HEK293 (cell line): ENCODE measurements around the gene HOXB4.

ENCODE experiments used
- CTCF ChIA-PET: fragments of 350-600 bp; formaldehyde crosslinking; extraction: SDS; loops from one replicate; lab custom pipeline; 2021; ENCODE audit warnings: antibody characterized with exemption; lab: Yijun Ruan, JAX
- POLR2A ChIA-PET: fragments of 300-600 bp; formaldehyde crosslinking; extraction: SDS; loops from one replicate; lab custom pipeline; 2020; ENCODE audit warnings: antibody characterized with exemption, inconsistent platforms; lab: Yijun Ruan, JAX
- H3K27ac ChIP-seq: fragments of 200-500 bp; sonication (Bioruptor generic); 2 replicates; pipeline ENCODE4 v1.5.1; 2014; ENCODE audit warnings: low read depth, low read length, control low read depth, inconsistent platforms; ENCODE audit errors: extremely low read depth
- H3K36me3 ChIP-seq, 2 experiments: fragments of 200-500 bp in 1 of 2; sonication (Bioruptor generic) in 1 of 2; 1 replicate in 1 of 2; 2 replicates in 1 of 2; pipeline ENCODE4 v1.5.1; 2014 to 2017; ENCODE audit warnings: inconsistent platforms in 2 of 2, low read length in 2 of 2; ENCODE audit not compliant: control insufficient read depth in 2 of 2, insufficient read depth in 1 of 2
- H3K4me1 ChIP-seq: fragments of 200-500 bp; sonication (Bioruptor generic); 2 replicates; pipeline ENCODE4 v1.5.1; 2014; ENCODE audit warnings: mild to moderate bottlenecking, low read length, inconsistent platforms; ENCODE audit not compliant: control insufficient read depth, insufficient read depth
- H3K4me3 ChIP-seq: 2 replicates; pipeline ENCODE4 v1.5.1; 2011; ENCODE audit warnings: low read depth, mild to moderate bottlenecking, control low read depth, low read length, moderate library complexity
- H3K9me3 ChIP-seq: fragments of 200-500 bp; sonication (Bioruptor generic); 2 replicates; pipeline ENCODE4 v1.5.1; 2014; ENCODE audit warnings: low read depth, low read length, inconsistent platforms; ENCODE audit not compliant: control insufficient read depth, insufficient read depth
- BCL11A ChIP-seq: fragments of 450-650 bp; formaldehyde crosslinking; IDR thresholded peaks from 2 replicates; pipeline ENCODE4 v1.5.1; 2016; ENCODE audit warnings: low read depth, missing biosample characterization, missing genetic modification characterization
- KLF16 ChIP-seq: fragments of 450-650 bp; formaldehyde crosslinking; IDR thresholded peaks from 2 replicates; pipeline ENCODE4 v1.5.1; 2017; ENCODE audit warnings: missing biosample characterization, missing genetic modification characterization
- MEIS1 ChIP-seq: sonication (generic); formaldehyde crosslinking; IDR thresholded peaks from 2 replicates; pipeline ENCODE4 v1.8.1; 2022; ENCODE audit warnings: missing genetic modification reagents, mild to moderate bottlenecking, borderline replicate concordance
- PATZ1 ChIP-seq: fragments of 450-650 bp; formaldehyde crosslinking; IDR thresholded peaks from 2 replicates; pipeline ENCODE4 v1.5.1; 2016; ENCODE audit warnings: missing biosample characterization, missing genetic modification characterization
- PBX3 ChIP-seq: sonication (generic); formaldehyde crosslinking; IDR thresholded peaks from 2 replicates; pipeline ENCODE4 v1.8.1; 2022; ENCODE audit warnings: mild to moderate bottlenecking, moderate library complexity, missing genetic modification reagents
- SALL2 ChIP-seq: fragments of 450-650 bp; formaldehyde crosslinking; IDR thresholded peaks from 2 replicates; pipeline ENCODE4 v1.5.0; 2017; ENCODE audit warnings: missing biosample characterization, mild to moderate bottlenecking, missing genetic modification characterization, borderline replicate concordance
- ZBTB8A ChIP-seq: fragments of 450-650 bp; formaldehyde crosslinking; IDR thresholded peaks from 2 replicates; pipeline ENCODE4 v1.5.1; 2016; ENCODE audit warnings: missing biosample characterization, missing genetic modification characterization
- ZNF114 ChIP-seq: fragments of 450-650 bp; formaldehyde crosslinking; IDR thresholded peaks from 2 replicates; pipeline ENCODE4 v1.5.0; 2017; ENCODE audit warnings: missing biosample characterization, missing genetic modification characterization
- ZNF18 ChIP-seq: fragments of 450-650 bp; formaldehyde crosslinking; IDR thresholded peaks from 2 replicates; pipeline ENCODE4 v1.5.1; 2016; ENCODE audit warnings: missing biosample characterization, missing genetic modification characterization
- ZNF24 ChIP-seq: fragments of 450-650 bp; formaldehyde crosslinking; IDR thresholded peaks from 2 replicates; pipeline ENCODE4 v1.5.1; 2016; ENCODE audit warnings: missing biosample characterization, missing genetic modification characterization
- ZNF391 ChIP-seq: fragments of 450-650 bp; formaldehyde crosslinking; IDR thresholded peaks from 2 replicates; pipeline ENCODE4 v1.5.1; 2016; ENCODE audit warnings: low read depth, missing biosample characterization, missing genetic modification characterization, borderline replicate concordance
- ZNF398 ChIP-seq: fragments of 450-650 bp; formaldehyde crosslinking; IDR thresholded peaks from 2 replicates; pipeline ENCODE4 v1.5.1; 2017; ENCODE audit warnings: missing biosample characterization, missing genetic modification characterization
- ZNF416 ChIP-seq: fragments of 450-650 bp; formaldehyde crosslinking; IDR thresholded peaks from 2 replicates; pipeline ENCODE4 v1.5.1; 2016; ENCODE audit warnings: missing biosample characterization, missing genetic modification characterization
- ZNF560 ChIP-seq: fragments of 450-650 bp; formaldehyde crosslinking; IDR thresholded peaks from 2 replicates; pipeline ENCODE4 v1.5.1; 2017; ENCODE audit warnings: missing biosample characterization, missing genetic modification characterization, borderline replicate concordance
- ZNF596 ChIP-seq: fragments of 450-650 bp; IDR thresholded peaks from 2 replicates; pipeline ENCODE4 v1.5.0; 2018; ENCODE audit warnings: missing biosample characterization, mild to moderate bottlenecking, missing genetic modification characterization, moderate library complexity
- ZNF600 ChIP-seq: fragments of 450-650 bp; formaldehyde crosslinking; IDR thresholded peaks from 2 replicates; pipeline ENCODE4 v1.5.1; 2016; ENCODE audit warnings: missing biosample characterization, missing genetic modification characterization
- ZNF626 ChIP-seq: fragments of 450-650 bp; sonication (Bioruptor Pico); formaldehyde crosslinking; IDR thresholded peaks from 2 replicates; pipeline ENCODE4 v1.5.1; 2018; ENCODE audit warnings: missing biosample characterization, missing genetic modification characterization, inconsistent platforms
- ZNF791 ChIP-seq: fragments of 450-650 bp; formaldehyde crosslinking; IDR thresholded peaks from 2 replicates; pipeline ENCODE4 v1.5.1; 2016; ENCODE audit warnings: missing biosample characterization, missing genetic modification characterization
- ZNF792 ChIP-seq: fragments of 450-650 bp; formaldehyde crosslinking; IDR thresholded peaks from 2 replicates; pipeline ENCODE4 v1.5.1; 2016; ENCODE audit warnings: missing biosample characterization, missing genetic modification characterization
- TF ChIP-seq, protein P1 (sequence below): fragments of 450-650 bp; formaldehyde crosslinking; IDR thresholded peaks from 2 replicates; pipeline ENCODE4 v1.5.1; 2016; ENCODE audit warnings: missing biosample characterization, missing genetic modification characterization
- TF ChIP-seq, protein P2 (sequence below): fragments of 450-650 bp; formaldehyde crosslinking; IDR thresholded peaks from 2 replicates; pipeline ENCODE4 v1.5.1; 2016; ENCODE audit warnings: missing biosample characterization, missing genetic modification characterization, borderline replicate concordance

HOXB4 gene

DNA sequence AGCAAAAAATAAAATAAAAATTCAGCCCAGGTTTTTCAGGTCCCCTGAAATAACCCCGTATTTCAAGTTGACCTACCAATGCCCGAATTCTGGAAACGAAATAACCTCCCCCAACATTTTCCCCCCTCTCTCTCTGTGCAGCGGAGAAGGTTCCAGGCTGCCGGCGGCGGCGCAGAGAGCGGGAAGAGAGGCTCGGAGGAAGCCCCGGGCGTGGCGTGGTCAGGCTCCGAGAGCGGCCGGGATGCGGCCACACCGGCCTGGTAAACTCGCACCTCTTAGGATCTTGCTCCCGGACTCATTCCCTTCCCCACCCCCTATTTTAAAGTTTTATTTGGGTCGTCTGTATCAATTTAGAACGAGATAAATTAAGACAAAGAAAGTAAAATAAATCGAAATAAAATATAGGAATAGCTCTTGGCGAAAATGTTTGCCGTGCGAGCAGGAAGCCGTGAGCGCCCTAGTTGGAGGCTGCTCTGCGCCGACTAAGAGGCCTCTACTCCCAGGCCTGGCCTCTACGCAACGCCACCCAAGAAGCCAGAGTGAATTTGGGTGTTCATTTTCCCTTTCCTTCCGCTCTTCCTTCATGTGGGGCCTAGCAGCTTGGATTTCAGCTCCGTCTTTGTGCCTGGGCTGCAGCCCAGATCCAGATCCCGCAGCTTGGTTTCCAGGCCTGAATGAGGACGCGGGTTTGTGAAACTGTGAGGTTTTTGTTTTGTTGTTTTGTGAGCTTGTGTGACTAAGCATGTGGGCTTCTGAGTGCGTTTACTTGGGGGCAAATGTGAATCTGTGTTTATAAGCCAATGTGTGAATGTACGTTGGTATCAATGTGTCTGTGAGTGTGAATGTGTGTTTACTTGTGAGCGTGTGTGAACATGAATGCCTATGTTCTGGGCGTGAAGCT is 28.1 kb upstream of the HOXB4 start:
- CTCF ChIA-PET = interaction anchor here (0.6 to 2.0 kb wide), 2 partner anchors 270 to 280 kb away, joined by 3 to 4 read pairs; no protein-coding TSS in a partner anchor
- no peak overlapping the region for H3K4me3 ChIP-seq
- TF ChIP-seq ZBTB8A (tag by site-specific recombination) = 0 out of 2 replicates have a peak, but pooled peaks have one; percentile 18
- TF ChIP-seq ZNF596 (tag by site-specific recombination) = peak; percentile 57; the same call in 1 of the 2 replicates
- peak; percentile 87 for TF ChIP-seq ZNF18
- TF ChIP-seq, protein P1, sequence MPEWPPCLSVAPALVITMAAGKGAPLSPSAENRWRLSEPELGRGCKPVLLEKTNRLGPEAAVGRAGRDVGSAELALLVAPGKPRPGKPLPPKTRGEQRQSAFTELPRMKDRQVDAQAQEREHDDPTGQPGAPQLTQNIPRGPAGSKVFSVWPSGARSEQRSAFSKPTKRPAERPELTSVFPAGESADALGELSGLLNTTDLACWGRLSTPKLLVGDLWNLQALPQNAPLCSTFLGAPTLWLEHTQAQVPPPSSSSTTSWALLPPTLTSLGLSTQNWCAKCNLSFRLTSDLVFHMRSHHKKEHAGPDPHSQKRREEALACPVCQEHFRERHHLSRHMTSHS (tag by site-specific recombination) = no peak
- peak; percentile 50; the same call in 1 of the 2 replicates for TF ChIP-seq ZNF600
- TF ChIP-seq SALL2 (tag by site-specific recombination) = no peak
- peak overlapping the region; percentile 86; the same call in 1 of the 2 replicates for H3K27ac ChIP-seq
- POLR2A ChIA-PET = no interaction called here
- H3K9me3 ChIP-seq = no peaks in the 10 kb centered on the region
- H3K4me1 ChIP-seq = peaks cover 29% of the 10 kb centered on the region
- H3K36me3 ChIP-seq = peaks cover 7 to 15% of the 10 kb centered on the region in 2 experiments

GRCh38 chr17:48605409-48605919 is 27.3 kb upstream of the HOXB4 start:
- POLR2A ChIA-PET = no interaction called here
- H3K36me3 ChIP-seq = peaks cover 7 to 15% of the 10 kb centered on the region in 2 experiments
- no peak overlapping the region; the same call in 1 of the 2 replicates for H3K4me3 ChIP-seq
- H3K9me3 ChIP-seq = no peaks in the 10 kb centered on the region
- CTCF ChIA-PET = interaction anchor here (0.6 to 2.0 kb wide), 3 partner anchors 29 to 280 kb away, joined by 3 to 4 read pairs (median 3); no protein-coding TSS in a partner anchor
- peak overlapping the region; percentile 86 for H3K27ac ChIP-seq
- H3K4me1 ChIP-seq = peaks cover 36% of the 10 kb centered on the region
- TF ChIP-seq PATZ1 (tag by site-specific recombination) (peak; percentile 85; the same call in 1 of the 2 replicates), ZNF792 (tag by site-specific recombination) (no peak), ZNF560 (tag by site-specific recombination) (no peak), KLF16 (tag by site-specific recombination) (0 out of 2 replicates have a peak, but pooled peaks have one; percentile 36), ZNF391 (tag by site-specific recombination) (no peak), ZNF600 (peak; percentile 56), ZNF114 (tag by site-specific recombination) (no peak), ZNF416 (no peak), ZNF626 (tag by site-specific recombination) (no peak), ZNF24 (no peak), PBX3 (CRISPR knock-in tag) (no peak), ZNF791 (tag by site-specific recombination) (no peak), BCL11A (tag by site-specific recombination) (no peak), ZNF398 (tag by site-specific recombination) (peak; percentile 71), MEIS1 (CRISPR knock-in tag) (no peak)
- TF ChIP-seq, protein P2, sequence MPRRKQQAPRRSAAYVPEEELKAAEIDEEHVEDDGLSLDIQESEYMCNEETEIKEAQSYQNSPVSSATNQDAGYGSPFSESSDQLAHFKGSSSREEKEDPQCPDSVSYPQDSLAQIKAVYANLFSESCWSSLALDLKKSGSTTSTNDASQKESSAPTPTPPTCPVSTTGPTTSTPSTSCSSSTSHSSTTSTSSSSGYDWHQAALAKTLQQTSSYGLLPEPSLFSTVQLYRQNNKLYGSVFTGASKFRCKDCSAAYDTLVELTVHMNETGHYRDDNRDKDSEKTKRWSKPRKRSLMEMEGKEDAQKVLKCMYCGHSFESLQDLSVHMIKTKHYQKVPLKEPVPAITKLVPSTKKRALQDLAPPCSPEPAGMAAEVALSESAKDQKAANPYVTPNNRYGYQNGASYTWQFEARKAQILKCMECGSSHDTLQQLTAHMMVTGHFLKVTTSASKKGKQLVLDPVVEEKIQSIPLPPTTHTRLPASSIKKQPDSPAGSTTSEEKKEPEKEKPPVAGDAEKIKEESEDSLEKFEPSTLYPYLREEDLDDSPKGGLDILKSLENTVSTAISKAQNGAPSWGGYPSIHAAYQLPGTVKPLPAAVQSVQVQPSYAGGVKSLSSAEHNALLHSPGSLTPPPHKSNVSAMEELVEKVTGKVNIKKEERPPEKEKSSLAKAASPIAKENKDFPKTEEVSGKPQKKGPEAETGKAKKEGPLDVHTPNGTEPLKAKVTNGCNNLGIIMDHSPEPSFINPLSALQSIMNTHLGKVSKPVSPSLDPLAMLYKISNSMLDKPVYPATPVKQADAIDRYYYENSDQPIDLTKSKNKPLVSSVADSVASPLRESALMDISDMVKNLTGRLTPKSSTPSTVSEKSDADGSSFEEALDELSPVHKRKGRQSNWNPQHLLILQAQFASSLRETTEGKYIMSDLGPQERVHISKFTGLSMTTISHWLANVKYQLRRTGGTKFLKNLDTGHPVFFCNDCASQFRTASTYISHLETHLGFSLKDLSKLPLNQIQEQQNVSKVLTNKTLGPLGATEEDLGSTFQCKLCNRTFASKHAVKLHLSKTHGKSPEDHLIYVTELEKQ (tag by site-specific recombination) = 0 out of 2 replicates have a peak, but pooled peaks have one; percentile 36
